CD4-positive, CD25-positive, alpha-beta regulatory T cell (primary cell): ENCODE measurements around the gene SERTAD3. TPM values are rescaled to one million over a fixed set of nuclear protein-coding genes. Genes with fewer than 3 reads are reported as not detected.

Experiments
- polyA plus RNA-seq, 4 donors: library from polyadenylated mRNA; unstranded; fragments of 300-500 nt; fragmentation: Illumina TruSeq; gene quantifications; one replicate each; pipeline ENCODE4 v1.2.3, GENCODE V29; 2021
- total RNA-seq: library from RNA; stranded (reverse); gene quantifications from one replicate; pipeline ENCODE4 v1.2.3, GENCODE V29; 2022

Gene SERTAD3
- total and polyA plus RNA-seq, 5 donors from 2014 or later: 3.1 to 19.5 (median 6.8) TPM

Other genes starting within 250 kb of the SERTAD3 start
- not detected for gene TTC9B, start 226.0 kb downstream of the SERTAD3 start, total RNA-seq
- not detected for gene TTC9B, start 226.0 kb downstream of the SERTAD3 start, polyA plus RNA-seq
- gene CCNP, start 217.6 kb downstream of the SERTAD3 start, total RNA-seq: 1.2 TPM
- under 1 TPM in 1 of 4 donors, not detected in 3; 0.13 TPM for gene CCNP, start 217.6 kb downstream of the SERTAD3 start, polyA plus RNA-seq
- gene AKT2, start 159.0 kb downstream of the SERTAD3 start, total RNA-seq: 193 TPM
- gene AKT2, start 159.0 kb downstream of the SERTAD3 start, polyA plus RNA-seq: 10 to 100 TPM; 16.4 to 26.2 (median 24.8) TPM
- 12.4 TPM for gene C19orf47, start 95.9 kb downstream of the SERTAD3 start, total RNA-seq
- 1 to 10 TPM; 5.9 to 8.3 (median 6.7) TPM for gene C19orf47, start 95.9 kb downstream of the SERTAD3 start, polyA plus RNA-seq
- 73.7 TPM for gene PLD3, start 95.6 kb downstream of the SERTAD3 start, total RNA-seq
- 10 to 100 TPM; 49.2 to 60.8 (median 50.0) TPM for gene PLD3, start 95.6 kb downstream of the SERTAD3 start, polyA plus RNA-seq
- gene HIPK4, start 54.2 kb downstream of the SERTAD3 start, total RNA-seq: not detected
- gene HIPK4, start 54.2 kb downstream of the SERTAD3 start, polyA plus RNA-seq: not detected
- gene PRX, start 31.0 kb downstream of the SERTAD3 start, total RNA-seq: 1.3 TPM
- under 1 TPM in 3 of 4 donors, not detected in 1; 0.08 to 0.55 (median 0.22) TPM for gene PRX, start 31.0 kb downstream of the SERTAD3 start, polyA plus RNA-seq
- 17.0 TPM for gene SERTAD1, start 18.3 kb downstream of the SERTAD3 start, total RNA-seq
- 1 to 10 TPM; 5.5 to 8.5 (median 5.9) TPM for gene SERTAD1, start 18.3 kb downstream of the SERTAD3 start, polyA plus RNA-seq
- 6.2 TPM for gene BLVRB, start 21.4 kb upstream of the SERTAD3 start, total RNA-seq
- 10 to 100 TPM; 19.1 to 48.6 (median 24.1) TPM for gene BLVRB, start 21.4 kb upstream of the SERTAD3 start, polyA plus RNA-seq
- not detected for gene SPTBN4, start 22.7 kb upstream of the SERTAD3 start, total RNA-seq
- not detected for gene SPTBN4, start 22.7 kb upstream of the SERTAD3 start, polyA plus RNA-seq
- 195 TPM for gene SHKBP1, start 132.5 kb upstream of the SERTAD3 start, total RNA-seq
- 100 to 1,000 TPM; 120 to 172 (median 151) TPM for gene SHKBP1, start 132.5 kb upstream of the SERTAD3 start, polyA plus RNA-seq
- 115 TPM for gene LTBP4, start 157.0 kb upstream of the SERTAD3 start, total RNA-seq
- 10 to 100 TPM; 20.7 to 32.0 (median 26.7) TPM for gene LTBP4, start 157.0 kb upstream of the SERTAD3 start, polyA plus RNA-seq
- gene NUMBL, start 246.3 kb upstream of the SERTAD3 start, total RNA-seq: 10.4 TPM
- 1 to 10 TPM in 1 of 4 donors, under 1 TPM in 3; 0.17 to 1.3 (median 0.43) TPM for gene NUMBL, start 246.3 kb upstream of the SERTAD3 start, polyA plus RNA-seq